ENCODE measurements around the gene SCN2A.
"Not testable (repeated sequence)": the region's sequence is repeated elsewhere in the genome, so short reads cannot be mapped to it uniquely, and the experiment has no call there.

The SCN2A gene

DNA sequence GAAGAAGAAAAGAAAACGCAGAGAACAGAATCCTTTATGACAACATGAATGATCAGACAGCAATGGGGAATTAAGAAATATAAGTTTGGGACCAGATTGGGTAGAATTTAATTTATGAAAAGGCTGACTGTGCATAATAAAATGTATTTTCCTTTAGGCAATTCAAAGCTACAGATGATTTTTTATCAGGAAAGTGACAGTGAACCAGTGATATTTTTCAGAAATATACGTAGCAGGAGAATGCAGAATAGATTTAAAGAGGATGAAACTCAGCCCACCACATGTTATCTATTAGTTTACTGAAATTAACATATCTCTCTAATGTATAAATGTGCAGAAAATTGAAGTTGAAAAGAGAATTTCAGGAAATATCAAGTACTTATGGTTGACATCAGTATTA is 110.0 kb downstream of the SCN2A start:
- no peak for FAIRE-seq

DNA sequence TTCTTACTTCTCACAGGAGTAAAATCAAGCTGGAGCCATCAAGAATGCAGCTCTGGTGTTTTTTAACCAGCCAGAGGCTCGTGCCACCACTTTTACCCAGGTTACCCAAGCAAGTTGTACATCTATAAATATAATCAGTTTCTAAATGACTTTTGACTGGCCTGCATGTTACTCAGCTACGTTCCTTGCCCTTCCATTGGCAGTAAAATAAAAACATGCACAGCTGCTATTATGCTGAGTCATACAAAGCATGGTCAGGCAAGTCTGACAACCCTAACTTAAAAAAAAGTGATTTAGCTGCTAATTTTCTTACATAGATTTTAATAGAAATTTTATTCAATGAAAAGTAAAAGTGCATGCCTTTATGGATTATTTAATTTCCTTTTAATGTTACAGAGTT is 118.5 kb downstream of the SCN2A start:
- TF ChIP-seq POLR2A (IDR thresholded peaks at IDR 0.05; ENCODE audit: low read depth, low read length), result no peak
- no peak for TF ChIP-seq TAF1 (IDR thresholded peaks at IDR 0.05; ENCODE audit: borderline replicate concordance, low read depth, low read length)
- no peak for TF ChIP-seq POLR2AphosphoS5 (IDR thresholded peaks at IDR 0.05; ENCODE audit: low read depth, low read length)
- FAIRE-seq, result no peak
- no peak for DNase-seq (ENCODE audit: insufficient read length)

More for the DNA sequence above, 110.0 kb downstream of the SCN2A start:
- TF ChIP-seq TAF1 (IDR thresholded peaks at IDR 0.05; ENCODE audit: borderline replicate concordance, low read depth, low read length), result no peak
- no peak for TF ChIP-seq POLR2AphosphoS5 (IDR thresholded peaks at IDR 0.05; ENCODE audit: low read depth, low read length)
- no peak for TF ChIP-seq POLR2A (IDR thresholded peaks at IDR 0.05; ENCODE audit: low read depth, low read length)
- no peak for DNase-seq (ENCODE audit: insufficient read length)

DNA sequence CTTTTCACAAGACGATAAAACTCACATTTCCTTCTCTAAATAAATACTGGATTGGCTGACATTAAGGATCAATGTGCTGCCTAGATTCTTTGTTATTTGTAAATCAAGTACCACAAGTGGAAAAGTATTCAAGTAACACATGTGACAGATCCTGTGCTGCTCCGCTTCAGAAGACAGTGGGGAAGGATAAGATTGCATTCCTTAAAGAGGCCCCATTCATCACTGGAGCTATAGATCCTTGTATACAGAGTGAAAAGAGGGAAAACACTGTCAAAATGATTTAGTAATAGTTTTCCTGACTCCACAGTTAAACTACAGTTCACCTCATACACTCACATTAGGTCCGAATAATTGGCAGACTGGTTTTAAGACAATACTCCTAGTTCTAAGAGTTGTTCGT is 122.3 kb downstream of the SCN2A start:
- DNase-seq (ENCODE audit: insufficient read length) (no peak), FAIRE-seq (no peak)
- TF ChIP-seq POLR2AphosphoS5 (IDR thresholded peaks at IDR 0.05; ENCODE audit: low read depth, low read length), result no peak
- TF ChIP-seq TAF1 (IDR thresholded peaks at IDR 0.05; ENCODE audit: borderline replicate concordance, low read depth, low read length), result no peak
- no peak for TF ChIP-seq POLR2A (IDR thresholded peaks at IDR 0.05; ENCODE audit: low read depth, low read length)

DNA sequence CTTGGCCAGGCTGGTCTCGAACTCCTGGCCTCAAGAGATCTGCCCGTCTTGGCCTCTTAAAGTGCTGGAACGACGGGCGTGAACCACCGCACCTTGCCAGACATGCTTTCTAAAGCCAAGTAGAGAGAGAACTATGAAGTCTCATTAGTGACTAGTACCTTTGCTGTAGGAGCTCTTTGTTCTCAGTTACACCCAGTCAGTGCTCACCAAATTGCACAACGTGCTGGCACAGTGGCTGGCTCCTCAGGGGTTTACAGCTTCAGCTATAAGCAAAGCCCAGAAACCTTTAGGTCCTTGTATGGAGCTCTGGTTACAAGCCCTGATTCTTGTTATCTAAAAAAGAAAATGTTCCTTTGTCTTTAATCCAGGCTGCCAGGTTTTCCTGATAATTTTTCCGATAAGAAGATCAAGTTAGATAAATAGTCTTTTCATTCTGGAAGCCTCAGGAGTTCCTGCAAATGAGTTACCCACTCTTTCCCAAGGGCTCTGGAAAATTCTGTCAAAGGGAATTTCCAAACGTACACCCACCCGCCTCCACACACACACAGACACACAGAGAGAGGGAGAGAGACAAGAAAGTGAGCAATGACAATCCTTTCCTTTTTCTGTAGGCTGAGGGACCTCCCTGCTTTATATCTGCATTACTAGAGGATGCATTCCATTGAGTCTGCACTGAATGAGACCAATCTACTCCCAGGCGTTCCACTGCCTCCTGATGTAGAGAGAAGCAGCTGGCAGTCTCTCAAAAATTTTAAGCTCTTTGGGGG is 130.1 kb downstream of the SCN2A start:
- DNase-seq (ENCODE audit: insufficient read length) (no peak), FAIRE-seq (no peak)
- TF ChIP-seq POLR2A (IDR thresholded peaks at IDR 0.05; ENCODE audit: low read depth, low read length) (no peak), TAF1 (IDR thresholded peaks at IDR 0.05; ENCODE audit: borderline replicate concordance, low read depth, low read length) (no peak)

DNA sequence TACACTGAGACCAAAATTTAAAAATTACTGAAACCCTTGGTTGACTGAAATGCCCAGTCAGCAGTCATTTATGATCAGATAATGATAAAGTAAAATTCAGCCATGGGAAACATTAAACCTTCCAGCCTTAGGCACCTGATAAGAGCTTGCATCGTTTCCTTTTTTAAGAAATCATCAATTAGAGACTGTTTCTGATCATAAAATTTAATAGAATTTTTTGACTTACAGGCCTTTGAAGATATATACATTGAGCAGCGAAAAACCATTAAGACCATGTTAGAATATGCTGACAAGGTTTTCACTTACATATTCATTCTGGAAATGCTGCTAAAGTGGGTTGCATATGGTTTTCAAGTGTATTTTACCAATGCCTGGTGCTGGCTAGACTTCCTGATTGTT is 130.7 kb downstream of the SCN2A start:
- no peak for DNase-seq (ENCODE audit: insufficient read length)
- TF ChIP-seq TAF1 (IDR thresholded peaks at IDR 0.05; ENCODE audit: borderline replicate concordance, low read depth, low read length) (no peak), POLR2AphosphoS5 (IDR thresholded peaks at IDR 0.05; ENCODE audit: low read depth, low read length) (no peak), POLR2A (IDR thresholded peaks at IDR 0.05; ENCODE audit: low read depth, low read length) (no peak)
- FAIRE-seq, result no peak

DNA sequence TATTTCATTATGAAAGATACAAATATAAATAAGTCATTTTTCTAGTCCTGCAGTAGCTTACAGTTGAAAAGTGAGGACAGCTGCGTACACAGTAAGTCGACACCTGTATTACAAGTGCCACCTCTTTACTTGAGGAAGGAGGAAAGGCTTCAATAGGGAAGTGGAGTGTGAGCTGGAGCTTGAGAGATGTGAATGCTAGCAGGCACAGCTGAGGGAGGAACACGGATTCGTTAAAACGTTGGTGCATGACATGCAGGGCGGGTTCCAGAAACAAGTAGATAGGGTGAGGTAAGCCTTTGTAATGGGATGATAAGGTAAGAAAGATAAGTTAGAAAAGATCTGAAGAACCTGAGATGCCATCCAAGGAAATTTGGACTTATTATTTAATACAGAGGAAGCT is 132.1 kb downstream of the SCN2A start:
- DNase-seq (ENCODE audit: insufficient read length) (no peak), FAIRE-seq (no peak)
- TF ChIP-seq TAF1 (IDR thresholded peaks at IDR 0.05; ENCODE audit: borderline replicate concordance, low read depth, low read length), result no peak
- no peak for TF ChIP-seq POLR2AphosphoS5 (IDR thresholded peaks at IDR 0.05; ENCODE audit: low read depth, low read length)
- no peak for TF ChIP-seq POLR2A (IDR thresholded peaks at IDR 0.05; ENCODE audit: low read depth, low read length)

DNA sequence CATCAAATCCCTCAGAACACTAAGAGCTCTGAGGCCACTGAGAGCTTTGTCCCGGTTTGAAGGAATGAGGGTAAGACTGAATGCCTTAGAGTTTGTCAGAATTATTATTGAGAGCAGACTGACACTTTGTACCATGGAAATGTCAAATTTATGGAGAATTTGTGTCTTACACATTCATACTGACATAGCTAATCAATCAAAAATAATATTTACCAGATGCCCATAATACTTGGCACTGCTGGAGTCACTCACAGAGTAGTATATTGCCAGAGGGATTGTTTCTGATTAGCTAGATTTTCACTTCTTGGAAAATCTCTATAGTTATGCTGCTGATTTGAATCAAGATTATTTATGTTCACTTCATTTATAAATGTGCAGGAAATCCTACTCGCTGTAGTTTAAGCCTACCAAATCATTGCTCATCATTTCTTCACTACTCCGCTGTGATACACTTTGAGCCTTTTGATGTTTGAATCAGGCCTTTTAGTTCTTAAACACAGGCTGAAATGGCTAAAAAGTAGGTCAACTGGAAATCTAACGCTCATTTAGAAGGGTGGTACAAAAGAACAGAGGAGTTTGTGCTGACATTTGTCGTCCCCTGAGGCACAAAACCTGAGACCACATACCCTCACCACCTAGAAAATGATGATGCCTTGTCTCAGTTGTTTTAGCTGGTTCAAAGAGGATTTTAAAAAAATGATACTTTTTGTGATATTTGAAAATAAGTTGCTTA is 134.2 kb downstream of the SCN2A start:
- TF ChIP-seq TAF1 (IDR thresholded peaks at IDR 0.05; ENCODE audit: borderline replicate concordance, low read depth, low read length), result no peak
- TF ChIP-seq POLR2A (IDR thresholded peaks at IDR 0.05; ENCODE audit: low read depth, low read length), result no peak
- no peak for TF ChIP-seq POLR2AphosphoS5 (IDR thresholded peaks at IDR 0.05; ENCODE audit: low read depth, low read length)
- FAIRE-seq, result no peak

DNA sequence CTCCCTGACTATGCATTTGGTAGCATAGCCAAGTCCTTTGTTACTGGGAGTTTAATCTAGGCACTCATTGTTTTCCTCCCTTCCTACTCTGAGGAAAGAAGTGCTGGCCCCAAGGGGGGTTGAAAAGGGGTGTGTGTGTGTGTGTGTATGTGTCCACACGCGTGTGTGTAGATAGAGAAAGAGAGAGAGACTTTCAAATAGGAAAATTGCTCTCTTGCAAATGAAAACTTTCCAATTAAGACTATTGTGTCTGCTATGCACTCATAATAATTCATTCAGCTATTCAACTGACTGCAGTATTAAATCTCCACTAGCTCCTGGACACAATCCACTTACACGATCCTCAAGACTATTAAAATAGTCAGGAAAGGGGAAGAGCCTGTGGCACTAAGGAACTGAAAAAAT is 137.4 kb downstream of the SCN2A start:
- DNase-seq (ENCODE audit: insufficient read length) (no peak), FAIRE-seq (no peak)
- TF ChIP-seq TAF1 (IDR thresholded peaks at IDR 0.05; ENCODE audit: borderline replicate concordance, low read depth, low read length) (no peak), POLR2AphosphoS5 (IDR thresholded peaks at IDR 0.05; ENCODE audit: low read depth, low read length) (no peak), POLR2A (IDR thresholded peaks at IDR 0.05; ENCODE audit: low read depth, low read length) (no peak)

More for the DNA sequence above, 134.2 kb downstream of the SCN2A start:
- no peak for DNase-seq (ENCODE audit: insufficient read length)

DNA sequence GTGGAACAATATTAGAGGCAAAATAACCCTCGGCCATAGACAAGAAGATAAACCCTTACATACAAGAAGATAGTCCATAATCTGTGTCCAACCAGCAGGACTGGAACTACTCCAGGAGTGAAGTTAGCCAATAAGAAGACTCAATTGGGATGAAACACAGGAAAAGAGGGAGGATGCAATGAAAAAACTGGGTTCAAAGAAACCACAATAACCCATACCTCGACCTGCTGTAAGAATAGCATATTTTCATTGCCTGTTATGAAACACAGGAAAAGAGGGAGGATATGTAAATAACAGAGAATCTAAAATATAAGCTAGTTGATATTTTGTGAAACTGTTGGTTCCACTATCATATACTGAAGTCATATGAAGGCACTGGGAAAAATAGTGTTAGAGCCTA is 143.1 kb downstream of the SCN2A start:
- TF ChIP-seq TAF1 (IDR thresholded peaks at IDR 0.05; ENCODE audit: borderline replicate concordance, low read depth, low read length) (no peak), POLR2AphosphoS5 (IDR thresholded peaks at IDR 0.05; ENCODE audit: low read depth, low read length) (no peak), POLR2A (IDR thresholded peaks at IDR 0.05; ENCODE audit: low read depth, low read length) (no peak)
- FAIRE-seq, result no peak
- DNase-seq (ENCODE audit: insufficient read length), result no peak

DNA sequence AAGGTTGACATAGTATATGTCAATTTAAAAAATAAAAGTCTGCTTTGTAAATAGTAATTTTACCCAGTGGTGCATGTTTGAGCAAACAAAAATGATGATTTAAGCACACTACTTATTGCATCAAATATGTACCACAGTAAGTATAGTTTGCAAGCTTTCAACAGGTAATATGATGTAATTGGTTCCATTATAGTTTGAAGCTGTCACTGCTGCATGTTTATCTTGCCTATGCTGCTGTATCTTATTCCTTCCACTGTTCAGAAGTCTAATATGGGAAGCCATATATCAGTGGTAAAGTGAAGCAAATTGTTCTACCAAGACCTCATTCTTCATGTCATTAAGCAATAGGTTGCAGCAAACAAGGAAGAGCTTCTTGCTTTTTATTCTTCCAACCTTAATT is 151.7 kb downstream of the SCN2A start:
- FAIRE-seq, result no peak
- TF ChIP-seq POLR2A (IDR thresholded peaks at IDR 0.05; ENCODE audit: low read depth, low read length) (no peak), POLR2AphosphoS5 (IDR thresholded peaks at IDR 0.05; ENCODE audit: low read depth, low read length) (no peak), TAF1 (IDR thresholded peaks at IDR 0.05; ENCODE audit: borderline replicate concordance, low read depth, low read length) (no peak)
- no peak for DNase-seq (ENCODE audit: insufficient read length)

DNA sequence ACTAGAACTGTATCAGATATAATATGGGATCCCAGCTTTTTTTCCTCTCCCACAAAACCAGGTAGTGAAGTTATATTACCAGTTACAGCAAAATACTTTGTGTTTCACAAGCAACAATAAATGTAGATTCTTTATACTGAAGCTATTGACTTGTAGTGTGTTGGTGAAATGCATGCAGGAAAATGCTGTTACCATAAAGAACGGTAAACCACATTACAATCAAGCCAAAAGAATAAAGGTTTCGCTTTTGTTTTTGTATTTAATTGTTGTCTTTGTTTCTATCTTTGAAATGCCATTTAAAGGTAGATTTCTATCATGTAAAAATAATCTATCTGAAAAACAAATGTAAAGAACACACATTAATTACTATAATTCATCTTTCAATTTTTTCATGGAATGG is 152.6 kb downstream of the SCN2A start:
- FAIRE-seq (no peak), DNase-seq (ENCODE audit: insufficient read length) (no peak)
- no peak for TF ChIP-seq POLR2AphosphoS5 (IDR thresholded peaks at IDR 0.05; ENCODE audit: low read depth, low read length)
- TF ChIP-seq POLR2A (IDR thresholded peaks at IDR 0.05; ENCODE audit: low read depth, low read length), result no peak
- TF ChIP-seq TAF1 (IDR thresholded peaks at IDR 0.05; ENCODE audit: borderline replicate concordance, low read depth, low read length), result no peak

DNA sequence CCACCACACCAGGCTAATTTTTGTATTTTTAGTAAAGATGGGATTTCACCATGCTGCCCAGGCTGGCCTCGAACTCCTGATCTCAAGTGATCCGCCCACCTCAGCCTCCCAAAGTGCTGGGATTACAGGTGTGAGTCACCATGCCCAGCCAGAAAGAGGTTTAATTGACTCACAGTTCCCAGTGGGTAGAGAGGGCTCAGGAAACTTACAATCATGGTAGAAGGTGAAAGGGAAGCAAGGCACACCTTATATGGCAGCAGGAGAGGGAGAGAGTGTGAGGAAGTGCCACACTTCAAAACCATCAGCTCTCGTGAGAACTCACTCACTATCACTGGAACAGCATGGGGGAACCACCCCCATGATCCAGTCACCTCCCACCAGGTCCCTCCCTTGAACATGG is 159.4 kb downstream of the SCN2A start:
- DNase-seq (ENCODE audit: insufficient read length); FAIRE-seq: not testable (repeated sequence)

All from GM12892 (cell line).